HEK293 (cell line): ENCODE data around the gene MRPS14.
A peak's percentile ranks its signal among the peaks of the same experiment; 100 is the strongest.

Experiments
- CTCF ChIA-PET: fragments of 350-600 bp; formaldehyde crosslinking; extraction: SDS; loops from one replicate; lab custom pipeline; 2021; ENCODE audit warnings: antibody characterized with exemption; lab: Yijun Ruan, JAX
- POLR2A ChIA-PET: fragments of 300-600 bp; formaldehyde crosslinking; extraction: SDS; loops from one replicate; lab custom pipeline; 2020; ENCODE audit warnings: antibody characterized with exemption, inconsistent platforms; lab: Yijun Ruan, JAX
- H3K27ac ChIP-seq: fragments of 200-500 bp; sonication (Bioruptor generic); 2 replicates; pipeline ENCODE4 v1.5.1; 2014; ENCODE audit warnings: low read depth, low read length, control low read depth, inconsistent platforms; ENCODE audit errors: extremely low read depth
- H3K36me3 ChIP-seq, 2 experiments: fragments of 200-500 bp in 1 of 2; sonication (Bioruptor generic) in 1 of 2; 1 replicate in 1 of 2; 2 replicates in 1 of 2; pipeline ENCODE4 v1.5.1; 2014 to 2017; ENCODE audit warnings: inconsistent platforms in 2 of 2, low read length in 2 of 2; ENCODE audit not compliant: control insufficient read depth in 2 of 2, insufficient read depth in 1 of 2
- H3K4me1 ChIP-seq: fragments of 200-500 bp; sonication (Bioruptor generic); 2 replicates; pipeline ENCODE4 v1.5.1; 2014; ENCODE audit warnings: mild to moderate bottlenecking, low read length, inconsistent platforms; ENCODE audit not compliant: control insufficient read depth, insufficient read depth
- H3K4me3 ChIP-seq: 2 replicates; pipeline ENCODE4 v1.5.1; 2011; ENCODE audit warnings: low read depth, mild to moderate bottlenecking, control low read depth, low read length, moderate library complexity
- H3K9me3 ChIP-seq: fragments of 200-500 bp; sonication (Bioruptor generic); 2 replicates; pipeline ENCODE4 v1.5.1; 2014; ENCODE audit warnings: low read depth, low read length, inconsistent platforms; ENCODE audit not compliant: control insufficient read depth, insufficient read depth
- ELK4 ChIP-seq: IDR thresholded peaks from 2 replicates; pipeline ENCODE4 v1.6.1; 2011; ENCODE audit warnings: mild to moderate bottlenecking, low read depth, low read length, borderline replicate concordance
- GLIS1 ChIP-seq: fragments of 450-650 bp; formaldehyde crosslinking; IDR thresholded peaks from 2 replicates; pipeline ENCODE4 v1.5.1; 2016; ENCODE audit warnings: missing biosample characterization, missing genetic modification characterization
- GLIS2 ChIP-seq: fragments of 450-650 bp; formaldehyde crosslinking; IDR thresholded peaks from 2 replicates; pipeline ENCODE4 v1.5.1; 2016; ENCODE audit warnings: missing biosample characterization, missing genetic modification characterization
- INSM2 ChIP-seq: fragments of 450-650 bp; formaldehyde crosslinking; IDR thresholded peaks from 2 replicates; pipeline ENCODE4 v1.5.1; 2016; ENCODE audit warnings: missing biosample characterization, missing genetic modification characterization
- KLF1 ChIP-seq: fragments of 450-650 bp; formaldehyde crosslinking; IDR thresholded peaks from 2 replicates; pipeline ENCODE4 v1.5.1; 2016; ENCODE audit warnings: missing biosample characterization, missing genetic modification characterization
- OVOL3 ChIP-seq: fragments of 450-650 bp; formaldehyde crosslinking; IDR thresholded peaks from 2 replicates; pipeline ENCODE4 v1.5.1; 2016; ENCODE audit warnings: missing biosample characterization, missing genetic modification characterization
- SCRT2 ChIP-seq: fragments of 450-650 bp; formaldehyde crosslinking; IDR thresholded peaks from 2 replicates; pipeline ENCODE4 v1.5.1; 2016; ENCODE audit warnings: missing biosample characterization, missing genetic modification characterization
- SP7 ChIP-seq: fragments of 450-650 bp; formaldehyde crosslinking; IDR thresholded peaks from 2 replicates; pipeline ENCODE4 v1.5.1; 2016; ENCODE audit warnings: missing biosample characterization, missing genetic modification characterization
- WT1 ChIP-seq: fragments of 450-650 bp; formaldehyde crosslinking; IDR thresholded peaks from 2 replicates; pipeline ENCODE4 v1.5.1; 2016; ENCODE audit warnings: missing biosample characterization, missing genetic modification characterization
- ZBTB26 ChIP-seq: fragments of 450-650 bp; formaldehyde crosslinking; optimal IDR thresholded peaks from 2 replicates; pipeline ENCODE3; 2016; ENCODE audit warnings: missing biosample characterization, mild to moderate bottlenecking, missing genetic modification characterization
- ZEB2 ChIP-seq: fragments of 450-650 bp; formaldehyde crosslinking; IDR thresholded peaks from 2 replicates; pipeline ENCODE4 v1.5.1; 2016; ENCODE audit warnings: missing biosample characterization, missing genetic modification characterization
- ZNF10 ChIP-seq: fragments of 450-650 bp; formaldehyde crosslinking; IDR thresholded peaks from 2 replicates; pipeline ENCODE4 v1.5.1; 2017; ENCODE audit warnings: missing biosample characterization, missing genetic modification characterization
- ZNF121 ChIP-seq: fragments of 450-650 bp; formaldehyde crosslinking; IDR thresholded peaks from 2 replicates; pipeline ENCODE4 v1.5.1; 2016; ENCODE audit warnings: missing biosample characterization, missing genetic modification characterization
- ZNF132 ChIP-seq: fragments of 450-650 bp; formaldehyde crosslinking; IDR thresholded peaks from 2 replicates; pipeline ENCODE4 v1.5.1; 2017; ENCODE audit warnings: missing biosample characterization, missing genetic modification characterization, borderline replicate concordance
- ZNF133 ChIP-seq: fragments of 450-650 bp; formaldehyde crosslinking; IDR thresholded peaks from 2 replicates; pipeline ENCODE4 v1.5.1; 2016; ENCODE audit warnings: missing biosample characterization, missing genetic modification characterization
- ZNF24 ChIP-seq: fragments of 450-650 bp; formaldehyde crosslinking; IDR thresholded peaks from 2 replicates; pipeline ENCODE4 v1.5.1; 2016; ENCODE audit warnings: missing biosample characterization, missing genetic modification characterization
- ZNF335 ChIP-seq: fragments of 450-650 bp; formaldehyde crosslinking; conservative IDR thresholded peaks from 2 replicates; pipeline ENCODE4 v1.5.1; 2016; ENCODE audit warnings: missing biosample characterization, missing genetic modification characterization
- ZNF529 ChIP-seq: fragments of 450-650 bp; formaldehyde crosslinking; IDR thresholded peaks from 2 replicates; pipeline ENCODE4 v1.5.1; 2017; ENCODE audit warnings: missing genetic modification characterization, missing biosample characterization; ENCODE audit not compliant: insufficient replicate concordance
- ZNF549 ChIP-seq: fragments of 450-650 bp; IDR thresholded peaks from 2 replicates; pipeline ENCODE4 v1.5.1; 2018; ENCODE audit warnings: missing biosample characterization, missing genetic modification characterization, mild to moderate bottlenecking, inconsistent platforms, moderate library complexity
- ZNF580 ChIP-seq: fragments of 450-650 bp; formaldehyde crosslinking; IDR thresholded peaks from 2 replicates; pipeline ENCODE4 v1.5.1; 2016; ENCODE audit warnings: missing biosample characterization, missing genetic modification characterization
- ZNF623 ChIP-seq: fragments of 450-650 bp; formaldehyde crosslinking; IDR thresholded peaks from 2 replicates; pipeline ENCODE4 v1.5.1; 2016; ENCODE audit warnings: missing biosample characterization, missing genetic modification characterization
- ZNF660 ChIP-seq: fragments of 450-650 bp; IDR thresholded peaks from 2 replicates; pipeline ENCODE4 v1.5.1; 2018; ENCODE audit warnings: missing biosample characterization, mild to moderate bottlenecking, missing genetic modification characterization
- ZNF76 ChIP-seq: fragments of 450-650 bp; formaldehyde crosslinking; IDR thresholded peaks from 2 replicates; pipeline ENCODE4; 2016; ENCODE audit warnings: low read depth, missing biosample characterization, missing genetic modification characterization, borderline replicate concordance
- ZNF777 ChIP-seq: fragments of 450-650 bp; formaldehyde crosslinking; IDR thresholded peaks from 2 replicates; pipeline ENCODE4 v1.5.1; 2017; ENCODE audit warnings: missing biosample characterization, missing genetic modification characterization, borderline replicate concordance
- ZNF830 ChIP-seq: fragments of 450-650 bp; IDR thresholded peaks from 2 replicates; pipeline ENCODE4 v1.5.0; 2018; ENCODE audit warnings: missing biosample characterization, missing genetic modification characterization, low read depth, mild to moderate bottlenecking, moderate library complexity
- ZNF843 ChIP-seq: fragments of 450-650 bp; formaldehyde crosslinking; IDR thresholded peaks from 2 replicates; pipeline ENCODE4 v1.5.1; 2016; ENCODE audit warnings: missing biosample characterization, missing genetic modification characterization
- ZSCAN30 ChIP-seq: fragments of 450-650 bp; IDR thresholded peaks from 2 replicates; pipeline ENCODE4 v1.5.1; 2018; ENCODE audit warnings: missing biosample characterization, mild to moderate bottlenecking, missing genetic modification characterization, moderate library complexity
- TF ChIP-seq, protein P1 (sequence below): fragments of 450-650 bp; formaldehyde crosslinking; IDR thresholded peaks from 2 replicates; pipeline ENCODE4 v1.5.1; 2016; ENCODE audit warnings: missing biosample characterization, missing genetic modification characterization

MRPS14 gene

GRCh38 chr1:174999936-175000696 lies 23.1 kb downstream of the MRPS14 start, which contains the start of gene CACYBP (continued):
- TF ChIP-seq ZBTB26 (tag by site-specific recombination): peak; percentile 95

DNA sequence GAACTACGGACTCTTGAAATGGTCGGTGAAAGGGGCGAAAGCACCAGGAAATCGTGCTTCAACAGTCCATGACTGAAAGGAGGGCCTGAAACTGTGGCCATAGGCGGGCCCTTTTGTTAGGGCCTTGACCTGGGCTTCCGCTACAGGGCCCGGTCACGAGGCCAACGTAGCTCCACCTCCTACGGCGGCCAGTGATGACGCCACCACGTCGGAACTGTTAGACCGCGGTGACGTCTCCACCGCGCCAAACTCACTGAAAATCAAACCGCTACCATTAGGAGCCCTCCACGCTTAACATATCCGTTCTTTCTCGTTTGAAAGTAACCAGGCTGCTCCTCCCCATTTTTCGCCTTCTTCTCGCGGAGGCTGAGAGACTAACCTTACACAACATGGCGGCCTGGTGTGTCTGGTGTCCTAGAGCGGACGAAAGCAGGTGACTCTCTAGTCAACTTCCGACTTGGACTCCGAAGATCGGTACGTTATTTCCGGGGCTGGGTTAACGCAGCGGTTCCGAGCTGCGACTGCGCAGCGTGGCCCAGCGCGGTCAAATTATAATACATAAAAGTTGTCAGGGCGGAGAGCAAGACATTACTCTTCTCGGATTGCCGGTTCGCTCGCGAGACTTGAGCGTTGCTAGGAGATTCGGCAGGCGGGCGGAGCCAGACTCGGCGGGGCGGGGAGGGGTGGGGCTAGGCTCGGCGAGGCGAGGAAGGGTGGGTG lies 23.8 kb downstream of the MRPS14 start:
- ChIA-PET CTCF (interaction anchor here (0.6 to 2.0 kb wide), 11 partner anchors 19 to 1444 kb away, joined by 3 to 13 read pairs (median 4); no protein-coding TSS in a partner anchor), POLR2A (interaction anchor here (0.5 to 3.3 kb wide), 17 partner anchors 10 to 1521 kb away, joined by 3 to 58 read pairs (median 4); partner anchors contain the start of gene MRPS14)
- H3K36me3 ChIP-seq: peaks cover 0 to 10% of the 10 kb centered on the region in 2 experiments; a peak in 1 of 3 replicates
- H3K4me1 ChIP-seq: no peaks in the 10 kb centered on the region
- peak overlapping the region; percentile 92 for H3K27ac ChIP-seq
- peak overlapping the region; percentile 88 for H3K4me3 ChIP-seq
- no peaks in the 10 kb centered on the region for H3K9me3 ChIP-seq
- TF ChIP-seq ZNF580 (tag by site-specific recombination) (peak; percentile 85; the same call in 1 of the 2 replicates), SCRT2 (peak; percentile 69; the same call in 1 of the 2 replicates), GLIS2 (tag by site-specific recombination) (no peak), ZNF549 (tag by site-specific recombination) (no peak), ELK4 (peak; percentile 64; the same call in 1 of the 2 replicates), ZNF660 (tag by site-specific recombination) (peak; percentile 72), ZNF133 (tag by site-specific recombination) (no peak), OVOL3 (tag by site-specific recombination) (peak; percentile 100), ZNF132 (tag by site-specific recombination) (no peak), ZNF10 (tag by site-specific recombination) (0 out of 2 replicates have a peak, but pooled peaks have one; percentile 15), ZSCAN30 (tag by site-specific recombination) (peak; percentile 78; the same call in 1 of the 2 replicates), ZNF529 (no peak), ZNF623 (peak; percentile 37), ZEB2 (peak; percentile 89), ZNF830 (tag by site-specific recombination) (no peak), INSM2 (peak; percentile 90), ZNF121 (tag by site-specific recombination) (peak; percentile 42; the same call in 1 of the 2 replicates), ZNF335 (tag by site-specific recombination) (peak; percentile 99), ZNF24 (peak; percentile 95), WT1 (no peak; the same call in none of the 2 replicates), SP7 (tag by site-specific recombination) (peak; percentile 93), ZNF843 (tag by site-specific recombination) (peak; percentile 80), GLIS1 (tag by site-specific recombination) (peak; percentile 14; the same call in 1 of the 2 replicates), ZNF76 (tag by site-specific recombination) (peak; percentile 88), ZNF777 (tag by site-specific recombination) (no peak), KLF1 (tag by site-specific recombination) (no peak)
- TF ChIP-seq, protein P1, sequence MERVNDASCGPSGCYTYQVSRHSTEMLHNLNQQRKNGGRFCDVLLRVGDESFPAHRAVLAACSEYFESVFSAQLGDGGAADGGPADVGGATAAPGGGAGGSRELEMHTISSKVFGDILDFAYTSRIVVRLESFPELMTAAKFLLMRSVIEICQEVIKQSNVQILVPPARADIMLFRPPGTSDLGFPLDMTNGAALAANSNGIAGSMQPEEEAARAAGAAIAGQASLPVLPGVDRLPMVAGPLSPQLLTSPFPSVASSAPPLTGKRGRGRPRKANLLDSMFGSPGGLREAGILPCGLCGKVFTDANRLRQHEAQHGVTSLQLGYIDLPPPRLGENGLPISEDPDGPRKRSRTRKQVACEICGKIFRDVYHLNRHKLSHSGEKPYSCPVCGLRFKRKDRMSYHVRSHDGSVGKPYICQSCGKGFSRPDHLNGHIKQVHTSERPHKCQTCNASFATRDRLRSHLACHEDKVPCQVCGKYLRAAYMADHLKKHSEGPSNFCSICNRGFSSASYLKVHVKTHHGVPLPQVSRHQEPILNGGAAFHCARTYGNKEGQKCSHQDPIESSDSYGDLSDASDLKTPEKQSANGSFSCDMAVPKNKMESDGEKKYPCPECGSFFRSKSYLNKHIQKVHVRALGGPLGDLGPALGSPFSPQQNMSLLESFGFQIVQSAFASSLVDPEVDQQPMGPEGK: no peak
